PC-9 (cell line): ENCODE data around the gene RSBN1L. TPM values are rescaled to one million over a fixed set of nuclear protein-coding genes. Genes with fewer than 3 reads are reported as not detected.
A peak's percentile ranks its signal among the peaks of the same experiment; 100 is the strongest.
"Not testable (repeated sequence)": the region's sequence is repeated elsewhere in the genome, so short reads cannot be mapped to it uniquely, and the experiment has no call there.

ENCODE experiments used
- BruUV-seq: library from RNA; stranded (reverse); fragments of 400-500 nt; replicated peaks from 2 replicates; lab custom pipeline; 2021; lab: Mats Ljungman, UMichigan
- CTCF ChIA-PET: fragments of 300-600 bp; sonication (Branson Sonifier 250); formaldehyde crosslinking; loops from one replicate; lab custom pipeline; 2022; ENCODE audit warnings: antibody characterized with exemption; lab: Charles Lee
- POLR2A ChIA-PET: fragments of 300-600 bp; sonication (Branson Sonifier 250); formaldehyde crosslinking; loops from one replicate; lab custom pipeline; 2022; ENCODE audit warnings: antibody characterized with exemption; ENCODE audit not compliant: unreplicated experiment; lab: Charles Lee
- DNase-seq, 2 experiments: peaks; one replicate each; pipeline versions ENCODE4 v3.0.0 to v3.0.0-alpha.2; 2015 to 2022; ENCODE audit warnings: mixed read lengths in 1 of 2
- H2AFZ ChIP-seq: fragments of 200-600 bp; sonication (generic); 2 replicates; pipeline ENCODE4 v1.8.1; 2017; ENCODE audit warnings: antibody characterized with exemption
- H3F3A ChIP-seq: fragments of 200-600 bp; sonication (generic); 2 replicates; pipeline ENCODE4 v1.8.1; 2017; ENCODE audit warnings: antibody characterized with exemption, mild to moderate bottlenecking, low read depth; ENCODE audit not compliant: insufficient read depth
- H3K27ac ChIP-seq: fragments of 200-600 bp; sonication (generic); 2 replicates; pipeline ENCODE4 v1.6.1; 2016; ENCODE audit warnings: mixed run types
- H3K27me3 ChIP-seq: fragments of 200-600 bp; sonication (generic); 2 replicates; pipeline ENCODE4 v1.6.1; 2016; ENCODE audit warnings: low read depth, mixed run types; ENCODE audit not compliant: insufficient read depth
- H3K36me3 ChIP-seq: fragments of 200-600 bp; sonication (generic); 2 replicates; pipeline ENCODE4 v1.6.1; 2016; ENCODE audit warnings: low read depth, mixed run types
- H3K4me1 ChIP-seq: fragments of 200-600 bp; sonication (generic); replicated peaks from 2 replicates; pipeline ENCODE4 v1.6.1; 2016; ENCODE audit warnings: mixed run types; ENCODE audit not compliant: insufficient read depth
- H3K4me2 ChIP-seq: fragments of 200-600 bp; sonication (generic); 2 replicates; pipeline ENCODE4 v1.6.1; 2017; ENCODE audit warnings: mixed run types
- H3K4me3 ChIP-seq: fragments of 200-600 bp; sonication (generic); 2 replicates; pipeline ENCODE4 v1.6.1; 2016; ENCODE audit warnings: mixed run types
- H3K79me2 ChIP-seq: fragments of 200-600 bp; sonication (generic); 2 replicates; pipeline ENCODE4 v1.6.1; 2017; ENCODE audit warnings: low read depth, mixed run types
- H3K9me2 ChIP-seq: fragments of 200-600 bp; sonication (generic); 2 replicates; pipeline ENCODE4 v1.8.1; 2017; ENCODE audit warnings: mild to moderate bottlenecking; ENCODE audit not compliant: insufficient read depth
- H3K9me3 ChIP-seq: fragments of 200-600 bp; sonication (generic); 2 replicates; pipeline ENCODE4 v1.8.1; 2016; ENCODE audit warnings: low read depth; ENCODE audit not compliant: insufficient read depth
- H4K20me1 ChIP-seq: fragments of 200-600 bp; sonication (generic); 2 replicates; pipeline ENCODE4 v1.8.1; 2017; ENCODE audit not compliant: insufficient read depth
- CTCF ChIP-seq: fragments of 200-600 bp; sonication (generic); conservative IDR thresholded peaks from 2 replicates; pipeline ENCODE4 v1.6.1; 2017; ENCODE audit warnings: mixed run types, antibody characterized with exemption, mild to moderate bottlenecking, moderate library complexity
- EZH2 ChIP-seq: fragments of 200-600 bp; sonication (generic); IDR thresholded peaks from 2 replicates; pipeline ENCODE4 v1.8.0; 2017; ENCODE audit warnings: antibody characterized with exemption, low read depth
- intact Hi-C: fragments of 100-400 bp; cut with micrococcal nuclease; formaldehyde crosslinking; loops from one replicate; pipeline ENCODE4 v1.10.0; 2022; ENCODE audit not compliant: unreplicated experiment
- total RNA-seq: library from RNA; stranded (reverse); gene quantifications from 2 replicates; pipeline ENCODE4 v1.2.3, GENCODE V29; 2021

Gene RSBN1L
- total RNA-seq, 1 experiment from 2014 or later: 20.7 TPM

DNA sequence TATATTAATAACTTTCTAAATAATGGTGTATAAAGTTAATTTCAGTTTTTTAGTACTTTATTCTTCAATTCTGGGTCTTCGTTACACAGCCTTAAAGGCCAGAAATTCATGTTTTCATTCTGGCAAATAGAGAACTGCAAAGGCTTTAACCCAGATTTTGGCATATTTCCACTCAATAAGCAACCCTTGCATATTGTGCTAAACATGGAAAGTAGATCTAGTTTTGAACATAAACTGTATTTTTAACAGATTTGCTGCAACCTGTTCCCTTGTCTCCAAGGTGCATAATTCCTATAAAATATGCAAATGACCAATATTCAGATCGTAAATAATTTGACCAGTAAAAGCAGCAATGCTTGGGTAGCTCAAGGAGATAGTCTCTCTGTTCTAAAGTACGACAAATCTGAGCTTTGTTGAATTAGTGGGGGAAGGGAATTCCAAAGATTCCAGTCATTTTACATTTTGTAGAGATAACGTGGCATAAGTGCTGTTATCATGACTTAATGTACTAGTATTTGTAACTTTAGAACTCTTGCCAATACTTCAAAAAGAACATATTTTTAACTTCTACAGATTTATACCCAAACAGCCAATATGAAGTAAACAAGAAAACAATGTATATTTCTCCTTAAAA, 46.4 kb upstream of the RSBN1L start:
- no peak overlapping the region for H3K4me2 ChIP-seq
- H3K27me3 ChIP-seq: no peaks in the 10 kb centered on the region
- H3K79me2 ChIP-seq: no peaks in the 10 kb centered on the region
- no peak for DNase-seq
- H3K36me3 ChIP-seq: peaks cover 7% of the 10 kb centered on the region
- no peaks in the 10 kb centered on the region for H3K4me1 ChIP-seq
- H3F3A ChIP-seq: peaks cover 44% of the 10 kb centered on the region
- H3K9me3 ChIP-seq: no peaks in the 10 kb centered on the region
- no peak overlapping the region for H3K4me3 ChIP-seq
- ChIA-PET POLR2A (no interaction called here), CTCF (no interaction called here)
- H4K20me1 ChIP-seq: no peaks in the 10 kb centered on the region
- intact Hi-C loops: loop anchor here (10.0 kb wide), 1 partner anchor 575 kb away; no protein-coding TSS in a partner anchor
- H3K9me2 ChIP-seq: no peaks in the 10 kb centered on the region
- no peak overlapping the region for H3K27ac ChIP-seq
- BruUV-seq: no TSS peak
- no peak for TF ChIP-seq CTCF
- no peak for TF ChIP-seq EZH2
- no peak overlapping the region for H2AFZ ChIP-seq

DNA sequence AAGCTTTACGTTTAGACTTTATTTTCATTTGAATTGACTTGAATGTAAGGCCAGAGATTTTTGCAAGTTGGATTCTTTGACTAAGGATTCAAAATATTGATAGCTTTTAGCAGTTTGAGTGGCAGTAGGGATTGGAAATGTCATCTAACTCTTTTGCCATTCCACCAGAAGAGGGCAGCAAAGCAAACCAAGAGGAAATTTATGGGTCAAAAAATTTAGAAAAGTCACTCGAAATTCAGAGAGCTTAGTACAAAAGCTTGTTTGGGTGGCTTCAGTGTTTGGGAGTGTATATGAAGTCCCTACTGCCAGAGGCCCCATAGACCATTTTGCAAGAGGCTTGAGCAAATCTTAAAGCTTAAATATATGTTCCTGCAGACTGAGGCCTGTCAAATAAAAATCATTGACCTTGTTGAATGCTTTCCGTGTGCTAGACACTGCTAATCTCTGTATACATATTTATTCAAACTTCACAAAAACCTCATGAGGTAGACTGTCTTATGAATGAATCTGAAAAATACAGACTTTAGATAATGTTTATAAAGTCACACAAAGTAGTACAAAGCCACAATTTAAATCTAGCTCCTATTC, 44.6 kb upstream of the RSBN1L start:
- CTCF ChIA-PET: interaction anchor here (0.5 to 1.5 kb wide), 9 partner anchors 9 to 1653 kb away, joined by 3 to 7 read pairs (median 5); no protein-coding TSS in a partner anchor
- no peaks in the 10 kb centered on the region for H3K9me3 ChIP-seq
- H3F3A ChIP-seq: peaks cover 56% of the 10 kb centered on the region
- no peak overlapping the region for H3K27ac ChIP-seq
- no peak overlapping the region for H3K4me2 ChIP-seq
- no TSS peak for BruUV-seq
- H2AFZ ChIP-seq: no peak overlapping the region
- no peaks in the 10 kb centered on the region for H3K4me1 ChIP-seq
- H3K4me3 ChIP-seq: no peak overlapping the region
- H4K20me1 ChIP-seq: no peaks in the 10 kb centered on the region
- intact Hi-C loops: loop anchor here (10.0 kb wide), 1 partner anchor 573 kb away; no protein-coding TSS in a partner anchor
- H3K27me3 ChIP-seq: no peaks in the 10 kb centered on the region
- H3K9me2 ChIP-seq: no peaks in the 10 kb centered on the region
- POLR2A ChIA-PET: interaction anchor here (0.6 kb wide), 1 partner anchor 282 kb away, joined by 3 read pairs; no protein-coding TSS in a partner anchor
- no peaks in the 10 kb centered on the region; the same call in 1 of the 2 replicates for H3K36me3 ChIP-seq
- TF ChIP-seq EZH2: no peak
- peak; percentile 83 for TF ChIP-seq CTCF
- H3K79me2 ChIP-seq: no peaks in the 10 kb centered on the region
- peak in 1 of 2 experiments; percentile 17 for DNase-seq

DNA sequence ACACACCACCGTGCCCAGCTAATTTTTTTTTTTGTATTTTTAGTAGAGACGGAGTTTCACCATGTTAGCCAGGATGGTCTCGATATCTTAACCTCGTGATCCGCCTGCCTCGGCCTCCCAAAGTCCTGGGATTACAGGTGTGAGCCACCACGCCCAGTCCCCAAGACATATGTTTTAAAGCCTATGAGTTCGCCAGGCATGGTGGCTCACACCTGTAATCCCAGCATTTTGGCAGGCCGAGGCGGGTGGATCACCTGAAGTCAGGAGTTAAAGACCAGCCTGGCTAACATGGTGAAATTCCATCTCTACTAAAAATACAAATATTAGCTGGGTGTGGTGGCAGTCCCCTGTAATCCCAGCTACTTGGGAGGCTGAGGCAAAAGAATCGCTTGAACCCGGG, 43.4 kb upstream of the RSBN1L start:
- H4K20me1 ChIP-seq, H3K4me3 ChIP-seq, H2AFZ ChIP-seq, H3K27me3 ChIP-seq, BruUV-seq, DNase-seq, POLR2A ChIA-PET, H3K36me3 ChIP-seq, H3K4me2 ChIP-seq, H3K9me2 ChIP-seq, H3K4me1 ChIP-seq, H3K79me2 ChIP-seq, H3K27ac ChIP-seq, H3K9me3 ChIP-seq: not testable (repeated sequence)
- intact Hi-C loops: loop anchor here (10.0 kb wide), 1 partner anchor 572 kb away; no protein-coding TSS in a partner anchor
- H3F3A ChIP-seq: peaks cover 52% of the 10 kb centered on the region
- CTCF ChIA-PET: interaction anchor here (0.7 kb wide), 2 partner anchors 64 to 107 kb away, joined by 3 to 4 read pairs; no protein-coding TSS in a partner anchor
